ENCODE measurements around the gene COMMD3.

The COMMD3 gene

DNA sequence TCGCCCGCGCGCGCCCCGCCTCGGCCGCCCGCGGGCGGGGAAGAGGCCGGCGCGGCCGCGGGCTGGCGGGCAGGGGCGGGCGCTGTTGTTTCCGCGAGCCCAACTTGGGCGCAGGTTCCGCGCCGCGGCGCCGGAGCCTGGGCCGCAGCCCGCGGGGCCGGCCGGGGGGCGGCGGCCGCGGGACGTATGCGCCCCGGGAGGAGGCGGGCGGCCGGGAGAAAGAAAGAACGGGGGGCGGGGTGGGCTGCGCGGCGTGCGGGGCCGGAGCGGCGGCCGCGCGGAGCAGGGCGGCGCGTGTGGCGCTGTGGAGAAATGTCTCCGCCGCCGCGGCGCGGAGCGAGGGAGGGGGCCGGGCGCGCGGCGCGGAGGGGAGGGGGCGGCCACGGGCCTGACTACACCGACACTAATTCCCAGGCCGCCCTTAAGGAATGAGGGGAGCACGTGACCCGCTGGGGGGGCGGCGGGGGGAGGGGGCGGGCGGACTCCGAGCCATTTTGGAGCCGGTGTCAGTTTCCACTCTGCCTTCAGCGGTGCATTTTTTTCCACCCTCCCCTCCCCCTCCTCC lies 4.5 kb downstream of the COMMD3 start, which contains the start of gene BMI1:
Gene BMI1 (plus strand): TSS at position 509 of the 565 bp plus-strand sequence. CDS start 5,351 bp downstream, outside the sequence.
- peak; percentile 72 for DNase-seq

DNA sequence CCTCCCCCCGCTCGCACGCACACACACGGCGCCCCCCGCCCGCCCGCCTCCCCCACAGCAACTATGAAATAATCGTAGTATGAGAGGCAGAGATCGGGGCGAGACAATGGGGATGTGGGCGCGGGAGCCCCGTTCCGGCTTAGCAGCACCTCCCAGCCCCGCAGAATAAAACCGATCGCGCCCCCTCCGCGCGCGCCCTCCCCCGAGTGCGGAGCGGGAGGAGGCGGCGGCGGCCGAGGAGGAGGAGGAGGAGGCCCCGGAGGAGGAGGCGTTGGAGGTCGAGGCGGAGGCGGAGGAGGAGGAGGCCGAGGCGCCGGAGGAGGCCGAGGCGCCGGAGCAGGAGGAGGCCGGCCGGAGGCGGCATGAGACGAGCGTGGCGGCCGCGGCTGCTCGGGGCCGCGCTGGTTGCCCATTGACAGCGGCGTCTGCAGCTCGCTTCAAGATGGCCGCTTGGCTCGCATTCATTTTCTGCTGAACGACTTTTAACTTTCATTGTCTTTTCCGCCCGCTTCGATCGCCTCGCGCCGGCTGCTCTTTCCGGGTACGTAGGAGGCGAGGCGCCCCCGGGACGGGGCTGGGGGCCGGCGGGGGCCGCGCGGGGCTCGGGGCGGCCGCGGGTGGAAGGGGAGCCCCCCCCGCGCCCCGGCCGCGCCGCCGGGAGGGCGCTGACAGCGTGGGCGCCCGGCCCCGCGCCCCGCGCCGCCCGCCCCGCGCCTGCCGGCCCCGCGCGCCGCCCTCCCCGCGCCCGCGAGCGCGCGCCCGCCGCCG lies 5.2 kb downstream of the COMMD3 start:
- DNase-seq = peak; percentile 68

DNA sequence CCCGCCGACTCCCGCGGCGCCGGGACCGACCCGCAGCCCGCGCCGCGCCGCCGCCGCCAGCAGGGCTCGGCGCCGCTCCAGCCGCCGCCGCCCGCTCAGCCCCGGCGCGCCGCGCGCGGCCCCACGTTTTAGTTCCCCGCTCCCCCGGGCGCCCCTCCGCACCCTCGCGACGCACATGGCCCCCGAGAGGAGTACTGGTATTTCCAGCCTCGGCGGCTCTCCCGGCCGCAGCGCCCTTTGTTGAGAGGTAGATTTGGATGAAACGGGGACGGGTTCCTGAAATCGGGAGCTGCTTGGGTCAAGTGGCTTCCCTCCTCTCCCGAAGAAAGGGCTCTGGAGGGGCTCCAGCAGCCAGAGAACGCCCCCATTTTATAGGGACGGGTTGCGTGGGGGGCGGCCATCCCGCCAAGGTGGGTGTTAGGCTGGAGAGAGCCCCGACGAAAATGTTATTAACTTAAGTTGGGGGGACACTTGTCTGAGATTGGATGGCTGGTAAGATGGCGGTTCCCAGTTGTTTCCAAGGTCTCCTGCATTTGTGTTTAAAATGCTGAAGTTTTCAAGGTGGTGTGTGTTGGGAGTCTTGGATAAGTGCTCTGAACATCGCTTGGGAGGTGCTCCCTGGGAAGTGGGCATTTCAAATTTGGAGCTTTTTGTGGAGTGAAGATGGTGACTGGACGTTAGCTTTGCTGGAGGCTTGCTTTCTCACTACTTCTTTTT lies 5.9 kb downstream of the COMMD3 start:
- DNase-seq = no peak

DNA sequence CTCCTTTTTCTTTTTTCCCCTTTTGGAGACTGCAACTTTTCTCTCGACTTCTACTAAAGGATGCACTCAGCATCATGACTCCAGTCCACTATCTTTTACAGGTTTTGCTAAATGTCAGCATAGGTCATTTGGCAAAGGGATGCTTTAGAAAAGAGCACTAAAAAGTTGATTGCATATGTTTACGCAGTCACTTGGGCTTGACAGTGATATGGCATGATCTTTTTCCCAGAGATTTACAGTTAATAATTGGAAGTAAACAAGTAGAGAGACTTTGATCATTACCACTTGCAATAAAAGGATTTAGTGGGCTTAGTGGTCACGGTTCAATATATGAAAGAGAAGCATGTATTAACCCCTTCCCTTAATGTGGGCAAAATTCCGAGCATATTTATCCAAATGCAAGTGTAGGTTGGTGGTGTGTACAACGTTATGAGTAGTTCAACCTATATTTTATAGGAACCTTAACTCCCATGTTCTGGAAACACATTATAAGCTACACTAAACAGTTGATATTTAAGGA lies 6.5 kb downstream of the COMMD3 start:
- DNase-seq = no peak

DNA sequence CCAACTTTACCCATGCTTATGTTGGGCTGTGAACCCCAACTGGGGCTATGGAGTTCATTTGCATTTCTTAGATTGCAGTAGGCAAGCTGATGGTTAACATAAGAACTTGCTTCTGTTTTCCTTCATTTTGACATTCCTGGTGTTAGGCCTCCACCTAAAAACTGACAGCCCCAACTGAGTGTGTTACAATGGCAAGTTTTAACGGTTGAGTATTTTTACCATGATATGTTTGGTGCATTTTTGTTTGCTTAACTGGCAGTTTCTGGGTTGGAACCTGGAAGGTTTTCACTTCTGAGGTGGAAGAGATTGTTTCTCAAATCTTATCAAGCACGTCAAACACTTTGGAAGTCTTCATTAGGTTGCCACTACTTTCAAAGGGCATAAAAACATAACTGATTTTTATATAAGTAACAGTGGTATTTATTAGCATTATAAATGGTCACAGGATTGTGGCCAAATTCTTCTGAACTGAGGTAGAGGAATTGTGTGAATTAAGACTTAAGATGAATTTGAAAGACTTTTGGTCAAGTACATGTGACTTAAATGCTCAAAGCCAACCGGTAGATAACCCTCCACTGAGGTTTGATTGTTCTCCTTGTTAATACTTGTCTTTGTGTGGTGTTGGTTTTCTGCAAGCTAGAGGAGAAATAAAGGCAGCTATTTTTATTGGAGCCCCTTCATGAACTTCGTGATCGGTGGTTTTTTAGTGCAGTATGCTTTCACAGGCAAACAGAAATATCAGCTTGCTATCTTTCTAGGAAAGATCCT lies 7.5 kb downstream of the COMMD3 start:
- DNase-seq = no peak

DNA sequence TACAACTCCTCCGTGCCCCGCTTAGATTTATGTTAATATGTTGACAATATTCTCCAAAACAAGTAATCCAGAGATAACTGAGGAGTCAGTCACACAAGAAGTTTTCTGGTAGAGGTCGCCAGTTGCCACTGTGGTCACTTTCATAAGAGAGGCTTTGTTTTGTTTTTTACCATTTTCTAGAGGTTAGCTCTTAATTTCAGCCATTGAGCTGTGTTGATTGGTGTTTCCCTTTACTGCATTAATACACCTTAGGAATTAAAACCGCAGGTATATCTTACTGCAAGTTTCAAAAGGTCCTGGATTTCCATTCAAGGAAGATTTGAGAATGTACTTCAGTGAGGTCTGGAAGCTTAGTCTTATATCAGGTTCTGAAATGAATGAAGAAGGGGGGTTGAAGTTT lies 8.2 kb downstream of the COMMD3 start:
- no peak for DNase-seq

DNA sequence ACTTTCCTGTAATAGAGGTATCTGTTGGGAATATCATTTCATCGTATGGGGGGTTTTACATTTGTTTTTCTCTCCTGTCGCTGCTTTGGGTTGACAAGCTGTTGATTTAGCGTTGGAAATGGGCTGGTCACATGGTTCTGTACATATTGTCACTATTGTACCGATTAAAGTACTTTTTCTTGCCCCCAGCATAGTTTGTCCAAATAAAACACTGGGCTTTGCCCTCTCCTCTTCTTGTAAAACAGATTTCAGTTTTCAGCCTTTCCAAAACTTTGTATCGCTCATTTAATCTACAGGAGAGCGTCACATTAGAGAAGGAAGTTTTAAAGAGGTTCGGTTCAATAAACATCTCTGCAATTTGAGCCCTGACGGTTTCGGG lies 8.7 kb downstream of the COMMD3 start:
- no peak for DNase-seq

DNA sequence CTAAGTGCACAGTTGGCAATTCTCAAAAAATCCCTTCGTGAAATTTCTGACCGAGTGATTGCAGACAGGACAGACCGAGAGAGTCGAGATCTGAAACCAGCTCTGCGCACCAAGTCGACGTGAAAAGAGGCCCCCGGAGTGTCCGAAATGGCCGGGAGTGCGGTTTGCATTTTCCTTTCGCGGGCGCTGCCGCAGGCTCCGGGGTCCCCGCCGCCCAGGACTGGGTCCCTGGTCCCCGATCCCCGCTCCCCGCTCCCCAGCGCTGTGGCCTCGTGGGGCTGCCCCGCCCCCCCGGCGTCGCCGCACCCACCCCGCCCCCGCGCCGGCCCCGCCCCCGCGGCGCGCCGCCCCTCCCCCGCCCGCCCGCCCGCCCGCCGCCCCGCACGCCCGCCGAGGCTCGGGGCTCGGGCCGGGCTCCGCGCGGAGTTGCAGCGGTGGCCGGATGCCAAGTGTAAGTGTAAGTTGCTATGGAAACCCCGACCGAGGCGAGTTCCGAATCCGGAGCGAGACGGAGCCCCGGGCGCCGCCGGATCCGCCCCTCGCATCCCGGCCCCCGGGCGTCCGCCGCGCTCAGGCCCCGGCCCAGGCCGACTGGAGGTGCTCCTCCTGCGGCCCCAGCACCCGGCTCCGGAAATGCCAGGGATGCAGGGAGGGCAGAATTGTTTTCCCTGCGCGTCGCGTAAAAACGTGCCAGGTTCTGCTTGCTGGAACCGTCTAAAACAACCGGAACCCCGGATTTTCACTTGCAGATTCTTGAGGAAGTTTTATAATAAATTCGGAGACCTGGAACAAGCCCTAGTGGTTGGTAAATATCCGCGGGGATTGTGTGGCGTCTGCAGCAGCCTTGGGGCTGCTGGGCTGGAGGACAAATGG lies 9.3 kb downstream of the COMMD3 start:
- peak; percentile 76 for DNase-seq

DNA sequence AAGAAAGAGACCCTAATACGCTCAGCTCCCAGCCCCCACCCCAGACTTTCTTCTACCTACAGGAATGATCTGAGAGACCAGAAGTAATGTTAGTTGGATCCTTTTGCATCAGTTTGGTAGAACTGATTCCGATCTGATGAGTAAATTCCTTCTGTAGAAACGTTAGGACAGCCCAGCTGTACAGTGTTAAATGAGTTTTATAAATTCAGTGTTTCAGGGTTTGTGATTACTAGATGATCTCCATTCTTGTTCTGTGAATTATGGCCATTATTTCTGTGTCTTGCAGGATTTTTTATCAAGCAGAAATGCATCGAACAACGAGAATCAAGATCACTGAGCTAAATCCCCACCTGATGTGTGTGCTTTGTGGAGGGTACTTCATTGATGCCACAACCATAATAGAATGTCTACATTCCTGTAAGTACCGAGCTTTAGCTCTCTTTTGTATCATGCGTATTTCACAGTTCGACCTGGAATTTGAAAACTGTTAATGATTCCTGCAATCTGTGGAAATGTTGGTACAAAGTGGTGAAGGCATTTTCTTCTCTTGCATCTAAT lies 10.0 kb downstream of the COMMD3 start:
- no peak for DNase-seq

DNA sequence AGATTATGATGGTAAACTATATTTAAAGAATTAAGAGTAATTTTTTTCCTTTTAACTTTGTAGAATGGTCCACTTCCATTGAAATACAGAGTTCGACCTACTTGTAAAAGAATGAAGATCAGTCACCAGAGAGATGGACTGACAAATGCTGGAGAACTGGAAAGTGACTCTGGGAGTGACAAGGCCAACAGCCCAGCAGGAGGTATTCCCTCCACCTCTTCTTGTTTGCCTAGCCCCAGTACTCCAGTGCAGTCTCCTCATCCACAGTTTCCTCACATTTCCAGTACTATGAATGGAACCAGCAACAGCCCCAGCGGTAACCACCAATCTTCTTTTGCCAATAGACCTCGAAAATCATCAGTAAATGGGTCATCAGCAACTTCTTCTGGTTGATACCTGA lies 13.0 kb downstream of the COMMD3 start:
- no peak for DNase-seq

DNA sequence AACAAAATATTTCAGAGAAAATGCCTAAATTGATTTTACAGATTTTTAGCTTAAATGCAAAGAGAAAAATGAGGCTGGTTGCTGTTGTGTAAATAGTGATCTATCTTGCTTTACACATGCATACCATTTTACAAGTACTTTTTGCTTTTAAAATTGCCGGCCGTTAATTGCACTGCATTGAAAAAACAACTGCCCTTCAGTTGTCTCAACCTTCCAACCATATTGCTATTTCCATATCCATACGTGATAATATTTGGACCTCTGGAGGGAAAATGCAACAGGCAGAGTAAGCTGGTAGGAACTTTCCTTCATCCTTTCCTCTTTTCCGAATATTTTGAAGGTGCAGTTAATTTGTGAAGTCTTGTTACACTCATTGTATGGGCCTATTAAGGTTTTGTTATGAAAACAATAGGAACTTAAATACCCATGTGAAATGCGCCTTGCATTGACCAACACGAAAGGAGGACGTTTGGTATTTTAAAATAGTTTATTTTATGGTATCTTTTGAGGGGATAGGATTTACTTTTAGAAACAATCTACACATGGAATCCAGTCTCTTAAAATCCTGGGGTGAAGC lies 16.0 kb downstream of the COMMD3 start:
- DNase-seq = no peak

DNA sequence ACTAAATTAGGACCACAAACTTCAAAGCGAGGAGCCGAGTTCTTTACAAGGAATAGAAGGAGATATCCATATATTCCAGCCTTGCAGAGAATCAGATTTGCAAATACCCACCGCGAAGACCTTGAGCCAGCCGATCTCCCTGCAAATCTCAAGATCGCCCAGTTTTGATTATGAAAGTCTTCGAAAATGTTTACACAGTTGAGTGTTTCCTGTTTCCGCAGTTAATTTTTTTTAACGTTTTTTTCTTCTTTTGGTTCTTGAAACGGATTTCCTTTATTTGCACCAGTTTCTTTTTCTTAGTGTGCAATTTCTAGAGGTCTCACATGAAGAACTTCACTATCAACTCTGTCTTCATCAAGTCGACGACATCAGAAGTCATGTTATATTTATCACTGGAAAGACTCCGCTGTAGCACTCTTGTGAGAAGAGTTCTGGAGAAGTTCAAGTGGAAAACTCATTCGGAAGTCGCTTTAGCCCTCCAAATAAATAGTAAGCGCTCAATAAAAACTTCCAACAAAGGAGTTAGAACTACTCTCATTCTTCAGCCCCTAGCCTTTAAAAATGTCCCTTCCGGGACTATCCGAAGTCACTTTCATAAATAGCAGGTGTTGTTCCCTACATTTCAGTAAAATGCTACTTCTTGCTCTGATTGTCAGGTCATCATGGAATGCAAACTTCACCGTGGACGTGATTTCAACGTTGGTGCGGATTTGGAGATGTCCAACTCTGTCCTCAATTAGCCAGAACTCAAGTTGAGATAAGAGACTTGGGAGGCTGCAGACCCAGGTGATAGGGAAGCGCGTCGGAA lies 17.2 kb downstream of the COMMD3 start:
- peak; percentile 58 for DNase-seq

DNA sequence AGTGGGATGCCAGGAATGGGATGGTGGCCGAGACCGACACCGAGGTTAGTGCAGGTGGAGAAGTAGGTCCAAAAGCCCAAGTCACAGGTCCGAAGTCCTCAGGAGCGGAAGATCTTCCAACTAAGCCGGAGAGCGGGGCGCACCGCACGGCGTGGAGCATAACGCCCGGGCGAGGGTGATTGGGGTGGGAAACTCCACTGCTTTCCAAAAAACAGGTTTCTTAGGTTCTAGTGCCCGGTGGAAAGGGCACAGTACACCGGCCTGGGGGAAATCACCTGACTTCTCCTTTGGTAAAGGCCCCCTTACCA lies 17.7 kb downstream of the COMMD3 start:
- no peak for DNase-seq

DNA sequence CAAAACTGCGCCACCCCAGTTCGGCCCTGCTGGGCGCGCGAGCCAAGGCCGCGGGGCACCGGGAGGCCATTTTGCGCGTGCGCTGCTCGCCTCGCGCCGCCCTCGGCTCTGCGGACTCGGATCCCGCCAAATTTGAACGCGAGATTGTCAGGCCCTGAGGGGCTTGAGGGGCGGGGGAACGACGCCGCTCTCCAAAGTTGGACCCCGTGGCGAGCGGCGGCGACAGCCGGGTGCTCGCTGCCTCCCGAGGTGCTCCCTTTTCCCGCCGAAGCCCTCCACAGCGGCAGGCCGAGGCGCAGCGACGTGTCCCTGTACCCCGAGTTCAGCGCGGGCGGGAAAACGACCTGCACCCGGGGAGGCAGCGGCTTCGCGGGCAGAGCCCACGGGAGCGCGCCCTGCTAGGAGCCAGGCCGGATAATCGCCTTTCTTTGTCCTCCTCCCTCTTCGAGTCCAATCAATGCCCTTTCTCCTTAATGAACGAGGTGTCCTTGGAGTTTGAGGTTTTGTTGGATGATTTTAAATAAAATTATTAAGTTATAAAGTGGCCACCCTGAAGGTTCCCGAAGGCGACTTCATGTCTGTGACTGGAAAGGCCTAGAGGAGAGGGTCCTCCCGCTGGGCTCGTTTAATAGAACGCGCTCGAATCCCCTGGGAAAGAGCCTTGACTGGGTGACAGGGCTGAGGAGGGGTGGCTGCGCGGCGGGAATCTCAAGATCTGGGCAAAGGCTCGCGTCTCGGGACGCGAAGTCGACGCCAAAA lies 18.4 kb downstream of the COMMD3 start:
- DNase-seq = no peak

DNA sequence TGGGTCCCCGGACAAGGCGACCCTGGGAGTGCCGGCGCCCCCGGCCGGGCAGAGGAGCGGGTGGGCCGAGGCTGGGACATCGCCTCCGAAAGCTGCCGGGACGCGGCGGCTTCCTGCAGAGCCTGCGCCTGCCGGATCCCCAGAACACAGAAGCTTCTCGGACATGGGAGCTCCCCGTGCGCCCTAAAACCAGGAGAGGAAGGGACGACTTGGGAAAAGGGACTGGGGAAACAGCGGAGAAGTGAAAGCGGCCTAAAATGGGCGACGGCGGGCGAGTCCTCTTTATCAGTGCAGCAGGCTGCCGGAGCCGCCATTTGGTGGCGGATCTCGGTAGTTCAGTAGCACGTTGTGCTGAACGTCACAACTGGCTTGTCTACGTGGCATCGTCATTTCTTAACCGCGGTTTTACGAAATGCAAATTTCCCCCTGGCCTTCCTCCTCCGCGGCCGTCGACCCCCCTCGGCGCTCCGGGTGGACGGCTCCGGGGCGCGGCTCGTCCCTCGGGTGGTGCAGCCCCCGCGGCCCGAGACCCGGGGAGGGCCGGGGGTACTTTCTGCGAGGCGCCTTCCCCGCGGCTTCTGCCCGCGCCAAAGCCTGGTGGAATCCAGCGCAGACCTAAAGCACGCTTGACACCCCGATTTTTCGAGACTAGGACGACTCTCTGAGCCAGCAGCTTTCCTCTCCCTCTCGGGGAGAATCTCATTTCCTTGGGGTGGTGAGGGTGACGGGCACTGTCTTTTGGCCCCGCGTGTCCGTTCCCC lies 19.2 kb downstream of the COMMD3 start:
- peak; percentile 69 for DNase-seq

DNA sequence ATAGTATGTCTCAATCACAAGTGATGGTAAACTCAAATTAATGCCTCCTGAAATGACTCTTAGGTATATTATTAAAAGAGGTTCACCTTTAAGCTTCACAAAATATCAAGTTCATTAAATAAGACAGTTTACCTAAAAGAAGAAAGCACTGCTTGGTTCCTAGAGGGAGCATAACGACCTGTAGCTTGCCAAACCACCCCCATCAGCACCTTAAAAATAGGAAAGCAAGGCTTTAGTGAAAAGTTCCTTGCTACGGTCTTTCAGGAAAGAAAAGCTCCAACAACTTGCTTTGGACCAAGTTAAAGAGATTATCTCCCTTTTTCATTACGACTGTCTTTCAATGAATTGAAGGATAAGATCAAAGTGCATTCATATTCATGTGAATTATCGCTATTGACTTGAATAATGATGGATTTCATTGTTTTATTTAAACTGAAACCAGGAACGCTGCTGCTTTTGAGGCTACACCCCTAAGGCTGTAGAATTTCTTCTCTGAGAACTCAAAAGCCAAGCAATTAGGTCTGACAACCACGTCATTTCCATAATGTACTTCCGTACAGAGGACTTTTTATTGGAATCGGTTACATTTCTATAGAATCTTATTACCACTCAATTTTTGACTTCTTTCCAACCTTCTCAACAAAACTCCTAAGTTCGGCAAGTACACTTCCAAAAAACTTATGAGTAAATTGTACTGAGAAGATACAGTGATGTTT lies 22.2 kb downstream of the COMMD3 start:
- no peak for DNase-seq

DNA sequence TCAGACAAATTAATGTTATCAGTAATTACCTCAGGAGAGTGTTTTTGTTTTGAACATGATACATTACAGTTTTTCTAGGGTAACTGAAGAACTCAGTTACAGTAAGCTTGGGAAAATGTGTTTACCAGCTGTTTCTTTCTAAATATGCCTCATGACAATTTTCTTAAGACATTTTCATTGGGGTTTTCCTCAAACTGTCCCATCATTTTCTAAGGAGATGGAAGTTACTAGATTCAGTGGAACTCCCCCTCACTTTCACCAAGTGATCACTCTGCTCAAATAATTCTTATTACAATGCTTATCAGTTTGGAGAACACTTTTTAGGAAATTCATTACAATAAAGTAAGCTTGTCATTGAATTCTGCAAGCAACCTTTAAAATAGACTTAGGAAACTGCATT lies 22.7 kb downstream of the COMMD3 start:
- no peak for DNase-seq

DNA sequence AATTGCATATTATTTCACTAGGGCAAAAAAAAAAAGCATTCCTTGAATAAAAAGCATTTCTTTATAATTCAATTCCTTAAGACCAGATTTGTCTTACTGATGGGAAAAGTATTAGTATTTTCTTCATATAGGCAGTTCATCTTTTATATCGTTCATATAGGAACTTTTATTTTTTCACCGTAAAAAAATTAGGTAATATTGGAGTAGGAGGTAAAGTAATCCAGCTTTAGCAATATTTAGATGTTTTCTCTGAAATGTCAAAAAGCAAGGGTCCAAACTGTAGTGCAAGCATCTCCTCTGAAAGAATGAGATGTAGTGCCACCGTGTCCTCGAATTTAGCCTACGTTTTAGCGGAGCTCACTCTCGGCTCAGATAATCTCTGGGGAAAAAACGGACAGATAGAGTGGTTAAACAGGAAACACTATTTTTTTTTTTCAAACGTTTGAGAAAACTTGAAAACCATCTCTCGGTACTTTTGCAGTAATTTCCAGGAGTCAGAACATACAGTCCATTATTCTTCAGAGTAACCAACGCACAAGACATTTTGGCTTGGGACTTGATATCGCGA lies 23.7 kb downstream of the COMMD3 start:
- DNase-seq = no peak

All from activated CD4-positive, alpha-beta T cell treated with anti-CD3 and anti-CD28 coated beads, Interleukin-2, Interleukin-6, amounts not matched to agents 100 ng/mL and 50 ng/mL, durations not matched to agents 16 hours and 8 hours (primary cell).